HepG2 (cell line): ENCODE data around the gene TWNK. TPM values are rescaled to one million over a fixed set of nuclear protein-coding genes. Genes with fewer than 3 reads are reported as not detected.
A peak's percentile ranks its signal among the peaks of the same experiment; 100 is the strongest.

Source experiments
- CENPT ChIP-seq: sonication (generic); formaldehyde crosslinking; IDR thresholded peaks from 2 replicates; pipeline ENCODE4 v1.8.0; 2022; ENCODE audit warnings: low read depth, mild to moderate bottlenecking, moderate library complexity, missing genetic modification reagents
- EHMT2 ChIP-seq: fragments of 200-600 bp; sonication (generic); IDR thresholded peaks from 2 replicates; pipeline ENCODE4 v1.7.0; 2017; ENCODE audit warnings: antibody characterized with exemption, low read depth, low read length, borderline replicate concordance
- FOXM1 ChIP-seq: sonication (generic); formaldehyde crosslinking; IDR thresholded peaks from 2 replicates; pipeline ENCODE4 v1.5.0; 2020; ENCODE audit warnings: missing genetic modification reagents
- GPN1 ChIP-seq: sonication (generic); formaldehyde crosslinking; IDR thresholded peaks from 2 replicates; pipeline ENCODE4 v1.5.1; 2020; ENCODE audit warnings: missing genetic modification reagents, borderline replicate concordance
- HIVEP1 ChIP-seq: sonication (generic); formaldehyde crosslinking; IDR thresholded peaks from 2 replicates; pipeline ENCODE4 v1.4.0; 2020; ENCODE audit warnings: mild to moderate bottlenecking, missing genetic modification reagents
- KDM2A ChIP-seq: sonication (generic); formaldehyde crosslinking; IDR thresholded peaks from 2 replicates; pipeline ENCODE4 v1.4.0; 2020; ENCODE audit warnings: low read depth, missing genetic modification reagents, borderline replicate concordance
- NFKBIZ ChIP-seq: IDR thresholded peaks from 2 replicates; pipeline ENCODE4 v1.6.1; 2018; ENCODE audit warnings: missing genetic modification reagents, missing compliant biosample characterization
- NRL ChIP-seq: sonication (generic); formaldehyde crosslinking; IDR thresholded peaks from 2 replicates; pipeline ENCODE4 v1.5.0; 2020; ENCODE audit warnings: missing genetic modification reagents, mild to moderate bottlenecking, moderate library complexity, borderline replicate concordance
- PCBP1 ChIP-seq: fragments of 200-400 bp; formaldehyde crosslinking; IDR thresholded peaks from 2 replicates; pipeline ENCODE4 v1.6.1; 2017; ENCODE audit warnings: mild to moderate bottlenecking, low read depth, low read length, borderline replicate concordance
- PHF5A ChIP-seq: IDR thresholded peaks from one replicate; pipeline ENCODE4 v1.6.1; 2018; ENCODE audit warnings: low read depth, missing genetic modification reagents; ENCODE audit not compliant: unreplicated experiment
- PHF8 ChIP-seq: sonication (generic); formaldehyde crosslinking; IDR thresholded peaks from 2 replicates; pipeline ENCODE4 v1.5.0; 2020; ENCODE audit warnings: missing genetic modification reagents
- SAP130 ChIP-seq: IDR thresholded peaks from 2 replicates; pipeline ENCODE4 v1.6.1; 2016; ENCODE audit warnings: low read depth
- SMAD1 ChIP-seq: sonication (generic); formaldehyde crosslinking; IDR thresholded peaks from 2 replicates; pipeline ENCODE4 v1.4.0; 2020; ENCODE audit warnings: missing genetic modification reagents, low read depth, mild to moderate bottlenecking, borderline replicate concordance
- SRY ChIP-seq: sonication (generic); formaldehyde crosslinking; IDR thresholded peaks from 2 replicates; pipeline ENCODE4 v1.8.0; 2022; ENCODE audit warnings: mild to moderate bottlenecking, missing genetic modification reagents
- TBX3 ChIP-seq: fragments of 450-650 bp; IDR thresholded peaks from 2 replicates; pipeline ENCODE4 v1.6.1; 2017; ENCODE audit warnings: antibody characterized with exemption, mild to moderate bottlenecking, inconsistent platforms, borderline replicate concordance
- TOPORS ChIP-seq: sonication (generic); formaldehyde crosslinking; IDR thresholded peaks from 2 replicates; pipeline ENCODE4 v1.8.0; 2023; ENCODE audit warnings: mild to moderate bottlenecking, missing genetic modification reagents
- ZNF121 ChIP-seq: sonication (generic); formaldehyde crosslinking; IDR thresholded peaks from 2 replicates; pipeline ENCODE4 v1.5.0; 2020; ENCODE audit warnings: mild to moderate bottlenecking, missing genetic modification reagents
- ZNF615 ChIP-seq: sonication (generic); formaldehyde crosslinking; IDR thresholded peaks from 2 replicates; pipeline ENCODE4 v1.5.0; 2020; ENCODE audit warnings: mild to moderate bottlenecking, missing genetic modification reagents, borderline replicate concordance
- ZNF749 ChIP-seq: sonication (generic); formaldehyde crosslinking; IDR thresholded peaks from 2 replicates; pipeline ENCODE4 v1.8.0; 2022; ENCODE audit warnings: mild to moderate bottlenecking, missing genetic modification reagents, moderate library complexity, borderline replicate concordance
- polyA plus RNA-seq, 8 experiments: library from polyadenylated mRNA; depleted of rRNA in 3 of 8; stranded (reverse) in 7 of 8; unstranded in 1 of 8; fragments of >200 nt; fragmentation: Illumina TruSeq in 4 of 8; extraction: Trizol in 4 of 8; gene quantifications; 2 replicates each; pipeline versions ENCODE4 v1.2.1 to v1.2.3, GENCODE V29; 2011 to 2016; ENCODE audit warnings: low read depth in 4 of 8, missing spikeins in 1 of 8, mixed read lengths in 1 of 8; ENCODE audit not compliant: insufficient read depth in 1 of 8
- total RNA-seq, 5 experiments: library from RNA; depleted of rRNA; stranded (reverse); fragments of >200 nt; fragmentation: Illumina TruSeq; extraction: Trizol; gene quantifications; 2 replicates each; pipeline ENCODE4 v1.2.3, GENCODE V29; 2016; ENCODE audit warnings: low read depth in 1 of 5
- TF ChIP-seq, protein P1 (sequence below): sonication (generic); formaldehyde crosslinking; IDR thresholded peaks from 2 replicates; pipeline ENCODE4 v1.5.1; 2020; ENCODE audit warnings: mild to moderate bottlenecking, missing genetic modification reagents
- TF ChIP-seq, protein P2 (sequence below): sonication (generic); formaldehyde crosslinking; IDR thresholded peaks from 2 replicates; pipeline ENCODE4 v1.4.0; 2020; ENCODE audit warnings: missing genetic modification reagents
- TF ChIP-seq, protein P3 (sequence below): sonication (generic); formaldehyde crosslinking; IDR thresholded peaks from 2 replicates; pipeline ENCODE4 v1.4.0; 2020; ENCODE audit warnings: missing genetic modification reagents, borderline replicate concordance

The TWNK gene
- total and polyA plus RNA-seq, 2 of the 13 experiments (the other 11 are each of a cell fraction or from before 2014, with no cell fraction given) = 10.7 to 16.5 TPM

DNA sequence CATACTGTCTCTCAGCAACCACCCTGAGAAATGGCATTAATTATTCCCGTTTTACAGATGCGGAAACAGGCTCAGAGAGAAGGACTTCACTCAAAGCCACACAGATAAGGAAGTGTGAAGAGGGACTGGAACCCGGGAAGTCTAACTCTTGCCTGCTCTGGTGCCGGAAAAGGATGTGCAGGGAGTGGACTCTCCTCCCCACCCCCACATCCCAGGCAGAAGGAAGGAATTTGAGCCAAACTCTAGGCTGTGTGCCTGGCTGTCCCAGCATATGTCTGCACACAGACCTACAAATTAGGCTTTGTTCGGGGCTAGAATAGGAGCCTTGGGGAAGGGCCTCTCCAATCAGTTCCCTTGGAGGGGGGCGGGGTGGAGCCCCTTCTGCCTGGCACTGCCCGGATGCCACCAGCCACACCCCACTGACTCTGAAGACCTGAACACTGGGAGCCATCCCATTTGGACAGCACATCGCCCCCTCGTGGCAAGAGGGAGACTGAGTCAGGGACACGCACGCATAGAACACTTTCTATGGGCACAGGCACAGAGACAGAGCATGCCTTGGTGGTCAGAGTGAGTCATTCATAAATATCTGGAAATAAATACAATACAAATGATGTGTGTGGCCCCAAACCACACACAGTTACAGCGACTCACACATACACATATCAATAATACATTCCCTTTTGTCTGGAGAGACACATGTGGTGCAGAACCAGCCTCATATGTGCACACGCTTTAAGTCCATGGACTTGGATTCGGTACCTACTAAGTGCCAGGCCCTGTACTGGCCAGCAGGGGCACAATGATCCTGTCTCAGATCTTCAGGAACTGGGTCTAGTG is 25.4 kb downstream of the TWNK start (continued):
- TF ChIP-seq PCBP1 (no peak), HIVEP1 (no peak), EHMT2 (no peak), ZNF749 (CRISPR knock-in tag) (no peak), CENPT (CRISPR knock-in tag) (no peak), FOXM1 (CRISPR knock-in tag) (no peak), NFKBIZ (CRISPR knock-in tag) (no peak), NRL (CRISPR knock-in tag) (no peak), GPN1 (CRISPR knock-in tag) (no peak), PHF5A (CRISPR knock-in tag) (no peak), SMAD1 (CRISPR knock-in tag) (no peak), KDM2A (CRISPR knock-in tag) (peak; percentile 80), ZNF121 (CRISPR knock-in tag) (no peak), SAP130 (peak; percentile 79), ZNF615 (CRISPR knock-in tag) (0 out of 2 replicates have a peak, but pooled peaks have one; percentile 60), PHF8 (CRISPR knock-in tag) (peak; percentile 37; the same call in 1 of the 2 replicates), TBX3 (no peak), SRY (CRISPR knock-in tag) (no peak), TOPORS (no peak)
- TF ChIP-seq, protein P1, sequence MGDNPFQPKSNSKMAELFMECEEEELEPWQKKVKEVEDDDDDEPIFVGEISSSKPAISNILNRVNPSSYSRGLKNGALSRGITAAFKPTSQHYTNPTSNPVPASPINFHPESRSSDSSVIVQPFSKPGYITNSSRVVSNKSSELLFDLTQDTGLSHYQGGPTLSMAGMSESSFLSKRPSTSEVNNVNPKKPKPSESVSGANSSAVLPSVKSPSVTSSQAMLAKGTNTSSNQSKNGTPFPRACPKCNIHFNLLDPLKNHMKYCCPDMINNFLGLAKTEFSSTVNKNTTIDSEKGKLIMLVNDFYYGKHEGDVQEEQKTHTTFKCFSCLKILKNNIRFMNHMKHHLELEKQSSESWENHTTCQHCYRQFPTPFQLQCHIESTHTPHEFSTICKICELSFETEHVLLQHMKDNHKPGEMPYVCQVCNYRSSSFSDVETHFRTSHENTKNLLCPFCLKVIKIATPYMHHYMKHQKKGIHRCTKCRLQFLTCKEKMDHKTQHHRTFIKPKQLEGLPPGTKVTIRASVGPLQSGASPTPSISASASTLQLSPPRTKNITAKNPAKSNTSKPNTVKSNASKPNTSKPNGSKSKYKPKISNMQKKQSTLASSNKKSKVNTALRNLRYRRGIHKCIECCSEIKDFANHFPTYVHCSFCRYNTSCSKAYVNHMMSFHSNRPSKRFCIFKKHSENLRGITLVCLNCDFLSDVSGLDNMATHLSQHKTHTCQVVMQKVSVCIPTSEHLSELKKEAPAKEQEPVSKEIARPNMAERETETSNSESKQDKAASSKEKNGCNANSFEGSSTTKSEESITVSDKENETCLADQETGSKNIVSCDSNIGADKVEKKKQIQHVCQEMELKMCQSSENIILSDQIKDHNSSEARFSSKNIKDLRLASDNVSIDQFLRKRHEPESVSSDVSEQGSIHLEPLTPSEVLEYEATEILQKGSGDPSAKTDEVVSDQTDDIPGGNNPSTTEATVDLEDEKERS = no peak
- TF ChIP-seq, protein P2, sequence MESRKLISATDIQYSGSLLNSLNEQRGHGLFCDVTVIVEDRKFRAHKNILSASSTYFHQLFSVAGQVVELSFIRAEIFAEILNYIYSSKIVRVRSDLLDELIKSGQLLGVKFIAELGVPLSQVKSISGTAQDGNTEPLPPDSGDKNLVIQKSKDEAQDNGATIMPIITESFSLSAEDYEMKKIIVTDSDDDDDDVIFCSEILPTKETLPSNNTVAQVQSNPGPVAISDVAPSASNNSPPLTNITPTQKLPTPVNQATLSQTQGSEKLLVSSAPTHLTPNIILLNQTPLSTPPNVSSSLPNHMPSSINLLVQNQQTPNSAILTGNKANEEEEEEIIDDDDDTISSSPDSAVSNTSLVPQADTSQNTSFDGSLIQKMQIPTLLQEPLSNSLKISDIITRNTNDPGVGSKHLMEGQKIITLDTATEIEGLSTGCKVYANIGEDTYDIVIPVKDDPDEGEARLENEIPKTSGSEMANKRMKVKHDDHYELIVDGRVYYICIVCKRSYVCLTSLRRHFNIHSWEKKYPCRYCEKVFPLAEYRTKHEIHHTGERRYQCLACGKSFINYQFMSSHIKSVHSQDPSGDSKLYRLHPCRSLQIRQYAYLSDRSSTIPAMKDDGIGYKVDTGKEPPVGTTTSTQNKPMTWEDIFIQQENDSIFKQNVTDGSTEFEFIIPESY (CRISPR knock-in tag) = peak; percentile 53; the same call in 1 of the 2 replicates
- TF ChIP-seq, protein P3, sequence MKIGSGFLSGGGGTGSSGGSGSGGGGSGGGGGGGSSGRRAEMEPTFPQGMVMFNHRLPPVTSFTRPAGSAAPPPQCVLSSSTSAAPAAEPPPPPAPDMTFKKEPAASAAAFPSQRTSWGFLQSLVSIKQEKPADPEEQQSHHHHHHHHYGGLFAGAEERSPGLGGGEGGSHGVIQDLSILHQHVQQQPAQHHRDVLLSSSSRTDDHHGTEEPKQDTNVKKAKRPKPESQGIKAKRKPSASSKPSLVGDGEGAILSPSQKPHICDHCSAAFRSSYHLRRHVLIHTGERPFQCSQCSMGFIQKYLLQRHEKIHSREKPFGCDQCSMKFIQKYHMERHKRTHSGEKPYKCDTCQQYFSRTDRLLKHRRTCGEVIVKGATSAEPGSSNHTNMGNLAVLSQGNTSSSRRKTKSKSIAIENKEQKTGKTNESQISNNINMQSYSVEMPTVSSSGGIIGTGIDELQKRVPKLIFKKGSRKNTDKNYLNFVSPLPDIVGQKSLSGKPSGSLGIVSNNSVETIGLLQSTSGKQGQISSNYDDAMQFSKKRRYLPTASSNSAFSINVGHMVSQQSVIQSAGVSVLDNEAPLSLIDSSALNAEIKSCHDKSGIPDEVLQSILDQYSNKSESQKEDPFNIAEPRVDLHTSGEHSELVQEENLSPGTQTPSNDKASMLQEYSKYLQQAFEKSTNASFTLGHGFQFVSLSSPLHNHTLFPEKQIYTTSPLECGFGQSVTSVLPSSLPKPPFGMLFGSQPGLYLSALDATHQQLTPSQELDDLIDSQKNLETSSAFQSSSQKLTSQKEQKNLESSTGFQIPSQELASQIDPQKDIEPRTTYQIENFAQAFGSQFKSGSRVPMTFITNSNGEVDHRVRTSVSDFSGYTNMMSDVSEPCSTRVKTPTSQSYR (CRISPR knock-in tag) = no peak; the same call in 1 of the 2 replicates
